Aorta (tissue), 5 donors: ENCODE results near the gene KCNMB1. TPM values are rescaled to one million over a fixed set of nuclear protein-coding genes. Genes with fewer than 3 reads are reported as not detected.

Experiments
- ATAC-seq: fragments of 200-7000 bp; cut with Tn5 transposase; one replicate; pipeline ENCODE4 v1.9.1; 2022; ENCODE audit warnings: moderate library complexity; ENCODE audit not compliant: low FRiP score
- DNase-seq, 2 donors: peaks; one replicate each; pipeline ENCODE4 v3.0.0-alpha.2; 2020
- H3K27ac ChIP-seq, 2 donors: one replicate each; pipeline ENCODE4 v1.5.1; 2013; ENCODE audit warnings: low read length in 2 of 2, mild to moderate bottlenecking in 2 of 2, moderate library complexity in 2 of 2, control low read depth in 1 of 2, inconsistent platforms in 1 of 2, low read depth in 1 of 2
- H3K27me3 ChIP-seq, 2 donors: one replicate each; pipeline ENCODE4 v1.6.1; 2013; ENCODE audit warnings: control low read depth in 1 of 2, low read length in 1 of 2, mild to moderate bottlenecking in 1 of 2, moderate library complexity in 1 of 2; ENCODE audit not compliant: insufficient read depth in 2 of 2, control insufficient read depth in 1 of 2
- H3K36me3 ChIP-seq, 2 donors: one replicate each; pipeline ENCODE4 v1.6.1; 2013; ENCODE audit warnings: control low read depth in 1 of 2, low read length in 1 of 2, mild to moderate bottlenecking in 1 of 2; ENCODE audit not compliant: insufficient read depth in 2 of 2, control insufficient read depth in 1 of 2
- H3K4me1 ChIP-seq, 2 donors: one replicate each; pipeline ENCODE4 v1.6.1; 2013; ENCODE audit warnings: low read length in 2 of 2, control low read depth in 1 of 2, mild to moderate bottlenecking in 1 of 2, moderate library complexity in 1 of 2; ENCODE audit not compliant: insufficient read depth in 2 of 2, control insufficient read depth in 1 of 2
- H3K4me3 ChIP-seq, 2 donors: one replicate each; pipeline ENCODE4 v1.5.1; 2013; ENCODE audit warnings: low read length in 2 of 2, control low read depth in 1 of 2, mild to moderate bottlenecking in 1 of 2
- H3K9me3 ChIP-seq: one replicate; pipeline ENCODE4 v1.6.1; 2013; ENCODE audit warnings: mild to moderate bottlenecking, low read length; ENCODE audit not compliant: control insufficient read depth
- WGBS, 2 donors: extraction: QIAGEN DNeasy Blood & Tissue Kit; methylation state at CpG; one replicate each; pipeline ENCODE4 v1.1.7; 2013; 5-methylcytosine and 5-hydroxymethylcytosine counted together
- intact Hi-C, 2 donors: fragments of 100-400 bp; cut with DNase I; formaldehyde crosslinking; loops; one replicate each; pipeline versions ENCODE4 v1.14.2 to v1.15.0; 2022
- polyA plus RNA-seq, 2 donors: library from polyadenylated mRNA; stranded (reverse); fragments of 200-250 nt; gene quantifications; one replicate each; pipeline ENCODE4 v1.2.3, GENCODE V29; 2013
- total RNA-seq, 2 donors: library from RNA; stranded (reverse); fragmentation: NEBNext Ultra II Directional; extraction: Animal tissue kit (Norgen Biotek cat#: 25700); gene quantifications; one replicate each; pipeline ENCODE4 v1.2.1, GENCODE V29; 2021
- donor health status: healthy with polysubstance abuse.
- donor health status: Bipolar disorder and iron deficiency.
- donor health status: DM: no; HTN: no; CAD: no.
- donor health status: DM: no; HTN: no; CAD: no.
- donor health status: DM: yes; HTN: yes; CAD: no.

The KCNMB1 gene
- total and polyA plus RNA-seq, 4 donors: 19.7 to 63.3 (median 36.4) TPM

- WGBS, 2 donors: 27 to 35% methylated on average over 11 of the region's 11 CpGs
- no peak overlapping the region for H3K27ac ChIP-seq
- DNase-seq (no peak), ATAC-seq (peak; percentile 51)
- H3K4me1 ChIP-seq: no peaks in the 10 kb centered on the region
- H3K36me3 ChIP-seq: no peaks in the 10 kb centered on the region
- H3K27me3 ChIP-seq: no peaks in the 10 kb centered on the region
- H3K9me3 ChIP-seq: peaks cover 6% of the 10 kb centered on the region
- intact Hi-C loops: loop anchor here (5.0 to 10.0 kb wide), 2 partner anchors 73 to 81 kb away; no protein-coding TSS in a partner anchor
- no peak overlapping the region for H3K4me3 ChIP-seq
Observed at GRCh38 chr5:170348137-170348633, 41.0 kb downstream of the KCNMB1 start.

- ATAC-seq: no peak
- Histone ChIP-seq H3K27me3 (no peaks in the 10 kb centered on the region), H3K9me3 (peaks cover 6% of the 10 kb centered on the region), H3K4me1 (no peaks in the 10 kb centered on the region), H3K36me3 (no peaks in the 10 kb centered on the region), H3K4me3 (no peak overlapping the region), H3K27ac (no peak overlapping the region)
- DNase-seq: no peak
- 78 to 79% methylated on average over 9 of the region's 9 CpGs for WGBS, 2 donors
- intact Hi-C loops: loop anchor here (5.0 to 10.0 kb wide), 2 partner anchors 72 to 80 kb away; no protein-coding TSS in a partner anchor
Observed at GRCh38 chr5:170347022-170347567, 42.1 kb downstream of the KCNMB1 start.

- H3K27ac ChIP-seq: no peak overlapping the region
- H3K9me3 ChIP-seq: peaks cover 6% of the 10 kb centered on the region
- WGBS, 2 donors: 97 to 98% methylated on average over 1 of the region's 1 CpG
- H3K4me3 ChIP-seq: no peak overlapping the region
- H3K27me3 ChIP-seq: no peaks in the 10 kb centered on the region
- DNase-seq (no peak), ATAC-seq (no peak)
- H3K4me1 ChIP-seq: no peaks in the 10 kb centered on the region
- H3K36me3 ChIP-seq: no peaks in the 10 kb centered on the region
- intact Hi-C loops: loop anchor here (5.0 to 10.0 kb wide), 2 partner anchors 71 to 79 kb away; no protein-coding TSS in a partner anchor
Observed at GRCh38 chr5:170345971-170346370, 43.2 kb downstream of the KCNMB1 start.

- H3K27me3 ChIP-seq: no peaks in the 10 kb centered on the region
- ATAC-seq (no peak), DNase-seq (no peak)
- H3K4me1 ChIP-seq: no peaks in the 10 kb centered on the region
- no peak overlapping the region for H3K27ac ChIP-seq
- peaks cover 6% of the 10 kb centered on the region for H3K9me3 ChIP-seq
- no peak overlapping the region for H3K4me3 ChIP-seq
- intact Hi-C loops: loop anchor here in 1 of 2 donors (10.0 kb wide), 1 partner anchor 68 kb away; no protein-coding TSS in a partner anchor
- WGBS, 2 donors: 91% methylated on average over 3 of the region's 3 CpGs
- H3K36me3 ChIP-seq: no peaks in the 10 kb centered on the region
Observed at GRCh38 chr5:170343177-170343576, 46.0 kb downstream of the KCNMB1 start.

DNA sequence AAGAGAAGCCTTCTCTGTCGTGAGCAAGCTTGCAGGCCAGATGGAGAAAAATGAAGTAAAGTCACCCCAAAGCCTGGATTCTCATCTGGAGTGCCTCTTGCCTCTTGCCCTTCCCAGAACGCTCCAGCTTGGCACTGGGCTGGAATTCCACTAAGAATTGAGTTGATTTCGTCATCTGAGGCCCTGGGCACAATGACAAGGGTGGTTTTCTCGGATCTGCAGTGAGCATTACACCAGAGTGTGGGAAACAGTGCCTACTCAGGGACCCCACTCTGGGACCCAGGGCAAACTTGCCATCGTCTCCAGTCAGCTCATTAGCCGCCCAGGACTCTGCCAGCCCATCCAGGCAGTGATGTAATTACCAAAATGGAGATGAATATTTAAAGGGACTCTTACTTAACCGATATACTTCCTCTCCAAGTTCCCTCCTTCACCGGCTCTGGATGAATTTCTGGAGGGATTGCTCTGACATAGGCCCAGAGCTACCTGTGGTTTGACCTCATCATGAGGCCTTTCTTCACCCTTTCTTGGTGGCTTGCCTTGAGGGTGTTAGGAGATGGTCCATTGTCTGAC lies 46.9 kb downstream of the KCNMB1 start:
- WGBS, 2 donors: 43 to 56% methylated on average over 8 of the region's 8 CpGs
- Histone ChIP-seq H3K27ac (no peak overlapping the region), H3K4me3 (no peak overlapping the region), H3K4me1 (no peaks in the 10 kb centered on the region), H3K36me3 (no peaks in the 10 kb centered on the region), H3K27me3 (no peaks in the 10 kb centered on the region), H3K9me3 (peaks cover 6% of the 10 kb centered on the region)
- ATAC-seq (no peak), DNase-seq (no peak)
- intact Hi-C loops: loop anchor here in 1 of 2 donors (10.0 kb wide), 1 partner anchor 67 kb away; no protein-coding TSS in a partner anchor

- no peaks in the 10 kb centered on the region for H3K4me1 ChIP-seq
- H3K9me3 ChIP-seq: peaks cover 5% of the 10 kb centered on the region
- no peaks in the 10 kb centered on the region for H3K27me3 ChIP-seq
- H3K27ac ChIP-seq: no peak overlapping the region
- ATAC-seq (no peak), DNase-seq (no peak)
- H3K36me3 ChIP-seq: no peaks in the 10 kb centered on the region
- WGBS, 2 donors: 95 to 97% methylated on average over 9 of the region's 9 CpGs
- intact Hi-C loops: loop anchor here in 1 of 2 donors (10.0 kb wide), 1 partner anchor 67 kb away; no protein-coding TSS in a partner anchor
- H3K4me3 ChIP-seq: no peak overlapping the region
Observed at GRCh38 chr5:170341545-170341944, 47.6 kb downstream of the KCNMB1 start.

GRCh38 chr5:170339780-170340167 lies 49.4 kb downstream of the KCNMB1 start:
- H3K9me3 ChIP-seq: no peaks in the 10 kb centered on the region
- ATAC-seq (no peak), DNase-seq (no peak)
- H3K27ac ChIP-seq: no peak overlapping the region
- H3K27me3 ChIP-seq: no peaks in the 10 kb centered on the region
- intact Hi-C loops: loop anchor here in 1 of 2 donors (10.0 kb wide), 1 partner anchor 65 kb away; no protein-coding TSS in a partner anchor
- 89 to 96% methylated on average over 1 of the region's 1 CpG for WGBS, 2 donors
- H3K4me3 ChIP-seq: no peak overlapping the region
- H3K36me3 ChIP-seq: no peaks in the 10 kb centered on the region
- no peaks in the 10 kb centered on the region for H3K4me1 ChIP-seq

DNA sequence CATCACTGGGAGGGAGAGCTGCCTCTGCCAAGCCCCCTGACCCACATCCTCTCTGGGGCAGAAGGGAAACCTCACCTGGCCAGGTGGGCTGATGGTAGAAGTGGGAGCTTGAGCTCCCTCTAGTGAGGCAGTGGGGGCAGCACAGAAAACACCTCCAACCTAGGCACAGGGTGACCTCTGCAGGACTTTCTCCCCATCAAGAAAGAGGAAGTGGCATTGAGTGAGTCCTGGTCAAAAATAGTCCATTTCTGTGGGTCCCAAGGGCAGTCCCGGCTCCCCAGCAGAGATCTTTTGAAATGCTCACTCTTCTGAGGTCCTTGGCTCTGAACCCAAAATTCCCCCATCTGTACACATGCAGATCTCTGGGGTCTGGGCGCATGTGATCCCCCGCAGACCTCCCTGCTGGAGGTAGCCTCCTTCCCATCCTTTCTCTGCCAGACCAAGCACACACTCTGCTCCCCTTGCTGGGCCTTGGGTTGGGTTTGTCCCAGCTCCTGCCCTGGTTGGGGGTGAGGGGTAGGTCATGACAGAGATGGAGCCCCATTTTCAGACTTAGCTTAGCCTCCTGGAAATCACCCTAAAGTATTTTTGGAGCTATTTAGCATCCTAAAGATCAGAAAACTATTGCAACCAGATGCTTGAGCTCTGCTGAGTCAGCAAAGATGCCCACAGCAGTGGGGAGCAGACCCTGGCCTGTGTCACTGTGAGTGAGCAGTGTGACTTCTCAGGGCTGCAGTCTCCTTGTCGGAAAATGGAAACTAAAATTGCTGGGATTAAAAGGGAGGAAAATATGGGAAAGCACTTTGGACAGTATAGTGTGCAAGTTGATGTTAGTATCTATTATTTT lies 50.0 kb downstream of the KCNMB1 start:
- DNase-seq: no peak
- intact Hi-C loops: no loop called here
- Histone ChIP-seq H3K27ac (no peak overlapping the region), H3K9me3 (no peaks in the 10 kb centered on the region), H3K27me3 (no peaks in the 10 kb centered on the region), H3K36me3 (no peaks in the 10 kb centered on the region), H3K4me3 (no peak overlapping the region), H3K4me1 (no peaks in the 10 kb centered on the region)
- no peak for ATAC-seq
- 85 to 95% methylated on average over 4 of the region's 4 CpGs for WGBS, 2 donors
